ENCODE data around the gene TRAF3IP1.

DNA sequence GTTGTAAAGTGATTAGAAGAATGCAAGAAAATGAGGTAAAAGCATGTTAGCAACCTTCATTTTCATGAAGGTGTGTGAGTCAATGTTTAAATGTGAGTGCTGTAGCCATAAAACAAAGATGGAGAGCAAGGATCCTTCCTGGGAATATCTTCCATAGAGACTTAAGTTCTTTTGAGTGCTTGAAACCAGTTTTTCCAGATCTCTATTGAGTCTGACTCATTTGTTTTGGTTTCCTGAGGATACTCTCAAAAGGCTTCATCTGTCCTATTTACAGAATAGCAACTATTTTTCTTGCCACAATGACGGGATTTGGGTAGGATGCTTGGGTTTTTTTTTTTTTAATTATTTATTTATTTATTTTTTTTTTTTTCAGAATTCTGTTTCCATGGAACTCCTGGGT lies 60.5 kb downstream of the TRAF3IP1 start:
- TF ChIP-seq, protein P1, sequence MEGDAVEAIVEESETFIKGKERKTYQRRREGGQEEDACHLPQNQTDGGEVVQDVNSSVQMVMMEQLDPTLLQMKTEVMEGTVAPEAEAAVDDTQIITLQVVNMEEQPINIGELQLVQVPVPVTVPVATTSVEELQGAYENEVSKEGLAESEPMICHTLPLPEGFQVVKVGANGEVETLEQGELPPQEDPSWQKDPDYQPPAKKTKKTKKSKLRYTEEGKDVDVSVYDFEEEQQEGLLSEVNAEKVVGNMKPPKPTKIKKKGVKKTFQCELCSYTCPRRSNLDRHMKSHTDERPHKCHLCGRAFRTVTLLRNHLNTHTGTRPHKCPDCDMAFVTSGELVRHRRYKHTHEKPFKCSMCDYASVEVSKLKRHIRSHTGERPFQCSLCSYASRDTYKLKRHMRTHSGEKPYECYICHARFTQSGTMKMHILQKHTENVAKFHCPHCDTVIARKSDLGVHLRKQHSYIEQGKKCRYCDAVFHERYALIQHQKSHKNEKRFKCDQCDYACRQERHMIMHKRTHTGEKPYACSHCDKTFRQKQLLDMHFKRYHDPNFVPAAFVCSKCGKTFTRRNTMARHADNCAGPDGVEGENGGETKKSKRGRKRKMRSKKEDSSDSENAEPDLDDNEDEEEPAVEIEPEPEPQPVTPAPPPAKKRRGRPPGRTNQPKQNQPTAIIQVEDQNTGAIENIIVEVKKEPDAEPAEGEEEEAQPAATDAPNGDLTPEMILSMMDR (IDR thresholded peaks at IDR 0.05) = no peak
- no peak for TF ChIP-seq POLR2A (IDR thresholded peaks at IDR 0.05)
